B cell (primary cell): ENCODE measurements around the gene KLF4. TPM values are rescaled to one million over a fixed set of nuclear protein-coding genes. Genes with fewer than 3 reads are reported as not detected.

Source experiments
- ATAC-seq: fragments of 200-7000 bp; cut with Tn5 transposase; one replicate; pipeline ENCODE4 v1.10.0; 2021; ENCODE audit warnings: low read depth, mild to moderate bottlenecking, moderate number of reproducible peaks, moderate library complexity
- CTCF ChIA-PET: fragments of 350-600 bp; sonication (Branson Sonifier 250); formaldehyde crosslinking; loops from one replicate; lab custom pipeline; 2021; ENCODE audit warnings: antibody characterized with exemption, inconsistent platforms; lab: Charles Lee
- POLR2A ChIA-PET: fragments of 350-600 bp; sonication (Branson Sonifier 250); formaldehyde crosslinking; loops from one replicate; lab custom pipeline; 2021; ENCODE audit warnings: antibody characterized with exemption; lab: Charles Lee
- DNase-seq: peaks from one replicate; pipeline ENCODE4 v3.0.0; 2013
- H2AFZ ChIP-seq: 2 replicates; pipeline ENCODE4 v1.6.1; 2012; ENCODE audit warnings: mild to moderate bottlenecking, low read depth, low read length; ENCODE audit not compliant: insufficient read depth, poor library complexity, severe bottlenecking
- H3K27ac ChIP-seq, 2 donors: 1 replicate in 1 of 2; 2 replicates in 1 of 2; pipeline ENCODE4 v1.5.1; 2012 to 2013; ENCODE audit warnings: low read length in 2 of 2, mild to moderate bottlenecking in 2 of 2, moderate library complexity in 1 of 2
- H3K27me3 ChIP-seq, 4 experiments: fragments of 200-600 bp in 1 of 4; sonication (generic) in 1 of 4; replicated peaks in 1 of 4; 1 replicate in 2 of 4; 2 replicates in 2 of 4; pipeline versions ENCODE4 v1.6.1 to v1.7.0; 2013 to 2016; ENCODE audit warnings: low read length in 3 of 4, mild to moderate bottlenecking in 2 of 4, mixed read lengths in 1 of 4, moderate library complexity in 1 of 4; ENCODE audit not compliant: insufficient read depth in 4 of 4, control insufficient read depth in 3 of 4; ENCODE audit errors: control extremely low read depth in 1 of 4
- H3K36me3 ChIP-seq, 2 experiments: replicated peaks in 1 of 2; 1 replicate in 1 of 2; 2 replicates in 1 of 2; pipeline versions ENCODE4 v1.6.1 to v1.7.1; 2013; ENCODE audit warnings: low read length in 1 of 2; ENCODE audit not compliant: insufficient read depth in 2 of 2, control insufficient read depth in 1 of 2; ENCODE audit errors: control extremely low read depth in 1 of 2, extremely low read depth in 1 of 2
- H3K4me1 ChIP-seq, 2 donors: fragments of 200-600 bp in 1 of 2; sonication (generic) in 1 of 2; 1 replicate in 1 of 2; 2 replicates in 1 of 2; pipeline versions ENCODE4 v1.5.1 to v1.6.1; 2013 to 2017; ENCODE audit warnings: low read length in 2 of 2; ENCODE audit not compliant: control insufficient read depth in 2 of 2, insufficient read depth in 2 of 2
- H3K4me2 ChIP-seq: replicated peaks from 2 replicates; pipeline ENCODE3; 2012; ENCODE audit warnings: mild to moderate bottlenecking, low read depth, low read length; ENCODE audit not compliant: poor library complexity, severe bottlenecking
- H3K4me3 ChIP-seq, 5 experiments: fragments of 200-600 bp in 1 of 5; sonication (generic) in 1 of 5; 1 replicate in 3 of 5; 2 replicates in 2 of 5; pipeline versions ENCODE4 v1.5.1 to v1.7.0; 2011 to 2016; ENCODE audit warnings: low read length in 4 of 5, mild to moderate bottlenecking in 4 of 5, low read depth in 2 of 5, control low read depth in 1 of 5, moderate library complexity in 1 of 5; ENCODE audit not compliant: insufficient read depth in 1 of 5; ENCODE audit errors: control extremely low read depth in 1 of 5, extremely low read depth in 1 of 5
- H3K79me2 ChIP-seq: fragments of 200-600 bp; sonication (generic); one replicate; pipeline ENCODE4 v1.6.0; 2016; ENCODE audit warnings: low read length; ENCODE audit not compliant: control insufficient read depth, insufficient read depth
- H3K9ac ChIP-seq: fragments of 200-600 bp; sonication (generic); 2 replicates; pipeline ENCODE4 v1.6.1; 2017; ENCODE audit warnings: mild to moderate bottlenecking, low read length, moderate library complexity
- H3K9me3 ChIP-seq, 3 donors: one replicate each; pipeline versions ENCODE4 v1.6.1 to v1.7.1; 2013; ENCODE audit warnings: low read length in 2 of 3; ENCODE audit not compliant: control insufficient read depth in 2 of 3, insufficient read depth in 1 of 3; ENCODE audit errors: control extremely low read depth in 1 of 3
- H4K20me1 ChIP-seq: 2 replicates; pipeline ENCODE4 v1.6.0; 2012; ENCODE audit warnings: mild to moderate bottlenecking, low read length; ENCODE audit not compliant: insufficient read depth, control insufficient read depth, poor library complexity, severe bottlenecking
- H3K27ac Mint-ChIP-seq: one replicate; pipeline ENCODE4 v1.8.0; 2021; ENCODE audit warnings: mixed read lengths
- H3K27me3 Mint-ChIP-seq: one replicate; pipeline ENCODE4 v1.8.0; 2021; ENCODE audit warnings: mixed read lengths
- H3K4me1 Mint-ChIP-seq: one replicate; pipeline ENCODE4 v1.8.0; 2021; ENCODE audit warnings: mixed read lengths
- H3K4me3 Mint-ChIP-seq: one replicate; pipeline ENCODE4 v1.8.0; 2021; ENCODE audit warnings: mixed read lengths
- H3K9me3 Mint-ChIP-seq: one replicate; pipeline ENCODE4 v1.8.0; 2022; ENCODE audit warnings: mixed read lengths; ENCODE audit not compliant: insufficient read depth
- EZH2 ChIP-seq: IDR thresholded peaks from 2 replicates; pipeline ENCODE4 v1.6.1; 2012; ENCODE audit warnings: borderline replicate concordance, low read depth, mild to moderate bottlenecking, moderate library complexity, low read length; ENCODE audit not compliant: insufficient read depth, poor library complexity, severe bottlenecking
- WGBS: methylation state at CpG from one replicate; pipeline ENCODE4 v1.1.5; 2013; ENCODE audit warnings: missing lambda C conversion rate; ENCODE audit not compliant: insufficient coverage; 5-methylcytosine and 5-hydroxymethylcytosine counted together
- intact Hi-C: fragments of 100-400 bp; cut with micrococcal nuclease; formaldehyde crosslinking; loops from one replicate; pipeline ENCODE4 v1.10.0; 2022
- polyA plus RNA-seq: library from polyadenylated mRNA; depleted of rRNA; stranded (reverse); fragments of >200 nt; gene quantifications from 2 replicates; pipeline ENCODE4 v1.2.3, GENCODE V29; 2012
- total RNA-seq, 2 donors: library from RNA; stranded (reverse); fragments of 120-200 nt in 1 of 2; gene quantifications; 1 replicate in 1 of 2; 2 replicates in 1 of 2; pipeline versions ENCODE4 v1.2.3 to v1.2.4, GENCODE V29; 2013 to 2022
- TF ChIP-seq, protein P1 (sequence below): fragments of 200-600 bp; IDR thresholded peaks from one replicate; pipeline ENCODE4 v1.8.0; 2022; ENCODE audit warnings: antibody characterized with exemption, mild to moderate bottlenecking

The KLF4 gene
- total and polyA plus RNA-seq, 2 donors (not counting 1 experiment from before 2014, with no cell fraction given) = 3.8 to 244 TPM

DNA sequence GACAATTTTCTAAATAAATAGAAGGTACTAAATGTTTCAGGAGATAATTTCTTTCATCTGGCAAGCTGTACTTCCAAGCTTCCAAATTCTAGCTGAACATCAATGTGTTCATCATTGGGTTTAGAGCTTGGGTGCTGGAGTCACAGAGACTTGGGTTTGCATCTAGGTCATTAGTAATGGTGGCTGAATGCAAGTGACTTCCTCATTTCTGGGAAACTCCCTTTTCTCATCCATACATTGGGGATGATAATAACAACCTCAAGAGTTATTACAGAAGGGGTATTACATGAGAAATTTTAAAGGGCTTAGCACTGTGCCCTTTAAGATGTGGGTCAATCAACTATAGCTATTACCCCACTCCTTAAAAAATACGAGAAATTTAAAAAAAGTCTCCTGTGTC, 41.1 kb upstream of the KLF4 start:
- H3K27me3 ChIP-seq = no peaks in the 10 kb centered on the region
- no peak overlapping the region for H3K27ac Mint-ChIP-seq
- no peak for ATAC-seq

DNA sequence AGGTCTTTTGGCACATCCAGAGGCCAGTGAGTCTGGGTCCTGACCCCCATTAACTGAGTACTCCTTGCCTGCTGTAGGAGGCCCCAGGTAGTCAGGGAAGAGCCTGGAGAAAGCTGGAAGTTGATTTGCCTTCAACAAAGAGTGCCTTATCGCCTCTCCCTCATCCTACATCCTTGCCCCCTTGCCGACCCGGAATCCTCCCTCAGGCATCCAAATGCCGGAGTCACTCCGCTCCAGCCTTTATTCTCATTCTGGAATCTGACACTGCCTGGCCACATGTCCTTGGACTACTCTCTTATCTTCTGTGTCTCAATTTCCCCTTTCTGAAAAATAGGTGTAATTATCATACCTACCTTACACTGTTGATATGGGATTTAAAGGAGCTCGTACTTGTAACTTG, 39.1 kb upstream of the KLF4 start:
- Histone ChIP-seq H3K36me3 (no peaks in the 10 kb centered on the region), H3K27me3 (no peaks in the 10 kb centered on the region), H3K27ac (no peak overlapping the region), H4K20me1 (no peaks in the 10 kb centered on the region), H3K9ac (no peak overlapping the region), H3K79me2 (no peaks in the 10 kb centered on the region), H3K4me3 (no peak overlapping the region), H3K4me2 (no peak overlapping the region), H3K4me1 (no peaks in the 10 kb centered on the region), H2AFZ (no peak overlapping the region), H3K9me3 (no peaks in the 10 kb centered on the region)
- ATAC-seq = no peak
- intact Hi-C loops = no loop called here
- Mint-ChIP-seq H3K9me3 (no peaks in the 10 kb centered on the region), H3K27me3 (no peaks in the 10 kb centered on the region), H3K4me1 (no peaks in the 10 kb centered on the region), H3K27ac (no peak overlapping the region), H3K4me3 (no peak overlapping the region)
- no peak for TF ChIP-seq EZH2
- TF ChIP-seq, protein P1, sequence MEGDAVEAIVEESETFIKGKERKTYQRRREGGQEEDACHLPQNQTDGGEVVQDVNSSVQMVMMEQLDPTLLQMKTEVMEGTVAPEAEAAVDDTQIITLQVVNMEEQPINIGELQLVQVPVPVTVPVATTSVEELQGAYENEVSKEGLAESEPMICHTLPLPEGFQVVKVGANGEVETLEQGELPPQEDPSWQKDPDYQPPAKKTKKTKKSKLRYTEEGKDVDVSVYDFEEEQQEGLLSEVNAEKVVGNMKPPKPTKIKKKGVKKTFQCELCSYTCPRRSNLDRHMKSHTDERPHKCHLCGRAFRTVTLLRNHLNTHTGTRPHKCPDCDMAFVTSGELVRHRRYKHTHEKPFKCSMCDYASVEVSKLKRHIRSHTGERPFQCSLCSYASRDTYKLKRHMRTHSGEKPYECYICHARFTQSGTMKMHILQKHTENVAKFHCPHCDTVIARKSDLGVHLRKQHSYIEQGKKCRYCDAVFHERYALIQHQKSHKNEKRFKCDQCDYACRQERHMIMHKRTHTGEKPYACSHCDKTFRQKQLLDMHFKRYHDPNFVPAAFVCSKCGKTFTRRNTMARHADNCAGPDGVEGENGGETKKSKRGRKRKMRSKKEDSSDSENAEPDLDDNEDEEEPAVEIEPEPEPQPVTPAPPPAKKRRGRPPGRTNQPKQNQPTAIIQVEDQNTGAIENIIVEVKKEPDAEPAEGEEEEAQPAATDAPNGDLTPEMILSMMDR = no peak
- ChIA-PET POLR2A (no interaction called here), CTCF (interaction anchor here (0.5 kb wide), 1 partner anchor 32 kb away, joined by 4 read pairs; no protein-coding TSS in a partner anchor)
- 100% methylated on average over 2 of the region's 6 CpGs for WGBS
- no peak for DNase-seq

More for the DNA sequence above, 41.1 kb upstream of the KLF4 start:
- no peak overlapping the region for H3K4me3 Mint-ChIP-seq
- no peak overlapping the region for H2AFZ ChIP-seq
- ChIA-PET POLR2A (no interaction called here), CTCF (no interaction called here)
- H3K9me3 ChIP-seq = no peaks in the 10 kb centered on the region
- no CpG with 5 or more reads among the region's 1 CpG for WGBS
- no peak overlapping the region for H3K27ac ChIP-seq
- H4K20me1 ChIP-seq = no peaks in the 10 kb centered on the region
- H3K4me2 ChIP-seq = no peak overlapping the region
- H3K27me3 Mint-ChIP-seq = no peaks in the 10 kb centered on the region
- no peak overlapping the region for H3K9ac ChIP-seq
- intact Hi-C loops = no loop called here
- no peaks in the 10 kb centered on the region for H3K4me1 Mint-ChIP-seq
- TF ChIP-seq EZH2 = no peak
- TF ChIP-seq, protein P1 = no peak
- H3K36me3 ChIP-seq = no peaks in the 10 kb centered on the region
- H3K4me3 ChIP-seq = no peak overlapping the region
- H3K4me1 ChIP-seq = no peaks in the 10 kb centered on the region
- H3K79me2 ChIP-seq = no peaks in the 10 kb centered on the region
- peak; percentile 14 for DNase-seq
- H3K9me3 Mint-ChIP-seq = no peaks in the 10 kb centered on the region
